Hepatocyte (in vitro differentiated cells): ENCODE results near the gene TBC1D24.

ENCODE experiments used
- CTCF ChIP-seq: fragments of 200-600 bp; sonication (generic); IDR thresholded peaks from 2 replicates; pipeline ENCODE4 v1.5.1; 2016; ENCODE audit warnings: antibody characterized with exemption, mild to moderate bottlenecking; ENCODE audit not compliant: poor library complexity
- EZH2 ChIP-seq: fragments of 200-600 bp; sonication (generic); IDR thresholded peaks from 2 replicates; pipeline ENCODE4 v1.6.1; 2016; ENCODE audit warnings: antibody characterized with exemption, mild to moderate bottlenecking, borderline replicate concordance
- EZH2phosphoT487 ChIP-seq: fragments of 200-600 bp; sonication (generic); IDR thresholded peaks from one replicate; pipeline ENCODE4 v1.6.1; 2018; ENCODE audit warnings: antibody characterized with exemption, mild to moderate bottlenecking, low read depth, moderate library complexity; ENCODE audit not compliant: unreplicated experiment, severe bottlenecking

- no peak for TF ChIP-seq CTCF
- no peak for TF ChIP-seq EZH2
- no peak for TF ChIP-seq EZH2phosphoT487
Observed at GRCh38 chr16:2519711-2520080, 44.8 kb downstream of the TBC1D24 start.
